OCI-LY7 (cell line): ENCODE measurements around the gene SMAGP.

Experiments
- CTCF ChIP-seq: fragments of 200-600 bp; sonication (generic); conservative IDR thresholded peaks from 2 replicates; pipeline ENCODE4 v1.5.1; 2014; ENCODE audit warnings: mild to moderate bottlenecking, antibody characterized with exemption, low read length, moderate library complexity, mixed read lengths
- EZH2phosphoT487 ChIP-seq: fragments of 200-600 bp; sonication (generic); IDR thresholded peaks from 2 replicates; pipeline ENCODE4 v1.6.1; 2018; ENCODE audit warnings: low read depth, borderline replicate concordance, mild to moderate bottlenecking, mixed run types, antibody characterized with exemption, low read length, moderate library complexity, mixed read lengths

- TF ChIP-seq CTCF: no peak
- no peak for TF ChIP-seq EZH2phosphoT487
Observed at GRCh38 chr12:51270951-51271518, 820 bp upstream of the SMAGP start.
